H1 (cell line): ENCODE data around the gene SLC25A39. TPM values are rescaled to one million over a fixed set of nuclear protein-coding genes. Genes with fewer than 3 reads are reported as not detected.
"Not testable (repeated sequence)": the region's sequence is repeated elsewhere in the genome, so short reads cannot be mapped to it uniquely, and the experiment has no call there.

Source experiments
- CTCF ChIA-PET: fragments of 300-600 bp; sonication (Branson Sonifier 250); formaldehyde crosslinking; loops from one replicate; lab custom pipeline; 2021; ENCODE audit not compliant: partially characterized antibody; lab: Charles Lee
- POLR2A ChIA-PET: fragments of 300-600 bp; sonication (Branson Sonifier 250); formaldehyde crosslinking; loops from one replicate; lab custom pipeline; 2021; ENCODE audit warnings: inconsistent platforms; ENCODE audit not compliant: partially characterized antibody; lab: Charles Lee
- DNase-seq, 2 experiments: peaks; one replicate each; pipeline versions ENCODE4 v3.0.0 to v3.0.0-alpha.2; 2010 to 2022; ENCODE audit warnings: low spot score in 2 of 2, low read depth in 1 of 2, mixed read lengths in 1 of 2
- FAIRE-seq: peaks from 2 replicates; lab custom pipeline; 2011; peaks lifted over from hg19 to GRCh38; lab: Jason Lieb, UNC
- H2AFZ ChIP-seq: 2 replicates; pipeline ENCODE4 v1.8.1; 2012; ENCODE audit warnings: low read length, inconsistent platforms
- H2AK5ac ChIP-seq: 2 replicates; pipeline ENCODE4 v1.6.1; 2013; ENCODE audit warnings: low read depth, low read length
- H2BK120ac ChIP-seq: replicated peaks from 2 replicates; pipeline ENCODE3; 2013; ENCODE audit warnings: low read depth, low read length, inconsistent platforms
- H2BK12ac ChIP-seq: 2 replicates; pipeline ENCODE4 v1.6.1; 2013; ENCODE audit warnings: low read depth, low read length
- H2BK15ac ChIP-seq: 2 replicates; pipeline ENCODE4 v1.6.1; 2013; ENCODE audit warnings: low read length
- H2BK20ac ChIP-seq: 2 replicates; pipeline ENCODE4 v1.6.1; 2013; ENCODE audit warnings: low read length
- H2BK5ac ChIP-seq: 2 replicates; pipeline ENCODE4 v1.6.1; 2013; ENCODE audit warnings: low read depth, low read length
- H3K14ac ChIP-seq: 2 replicates; pipeline ENCODE4 v1.6.1; 2013; ENCODE audit warnings: inconsistent platforms; ENCODE audit not compliant: insufficient read length
- H3K18ac ChIP-seq: 2 replicates; pipeline ENCODE4 v1.6.1; 2013; ENCODE audit warnings: low read length; ENCODE audit errors: extremely low read depth
- H3K23ac ChIP-seq: 2 replicates; pipeline ENCODE4 v1.6.1; 2013; ENCODE audit warnings: inconsistent platforms; ENCODE audit not compliant: insufficient read length
- H3K23me2 ChIP-seq: 2 replicates; pipeline ENCODE4 v1.6.1; 2013; ENCODE audit warnings: low read depth, low read length
- H3K27ac ChIP-seq: 2 replicates; pipeline ENCODE4 v1.6.1; 2011; ENCODE audit warnings: low read depth, low read length, inconsistent platforms
- H3K27me3 ChIP-seq, 4 experiments: replicated peaks in 1 of 4; 1 replicate in 1 of 4; 2 replicates in 3 of 4; pipeline versions ENCODE4 v1.6.1 to v1.8.1; 2011 to 2013; ENCODE audit warnings: low read length in 3 of 4, mild to moderate bottlenecking in 3 of 4, inconsistent platforms in 2 of 4, mixed read lengths in 2 of 4, moderate library complexity in 1 of 4; ENCODE audit not compliant: control insufficient read depth in 3 of 4, insufficient read depth in 3 of 4; ENCODE audit errors: extremely low read depth in 1 of 4
- H3K36me3 ChIP-seq, 4 experiments: 2 replicates each; pipeline versions ENCODE4 v1.6.1 to v1.8.1; 2011 to 2013; ENCODE audit warnings: mild to moderate bottlenecking in 4 of 4, low read length in 3 of 4, moderate library complexity in 2 of 4, control low read depth in 1 of 4, inconsistent platforms in 1 of 4; ENCODE audit not compliant: insufficient read depth in 4 of 4, control insufficient read depth in 2 of 4
- H3K4ac ChIP-seq: replicated peaks from 2 replicates; pipeline ENCODE3; 2013; ENCODE audit warnings: low read length, low read depth, mixed read lengths, inconsistent platforms; ENCODE audit not compliant: insufficient read length
- H3K4me1 ChIP-seq, 4 experiments: replicated peaks in 1 of 4; 1 replicate in 1 of 4; 2 replicates in 3 of 4; pipeline versions ENCODE4 v1.6.1 to v1.8.1; 2011 to 2013; ENCODE audit warnings: low read length in 3 of 4, inconsistent platforms in 2 of 4, mixed read lengths in 1 of 4; ENCODE audit not compliant: insufficient read depth in 4 of 4, control insufficient read depth in 3 of 4
- H3K4me2 ChIP-seq, 2 experiments: 2 replicates each; pipeline versions ENCODE4 v1.6.1 to v1.8.1; 2011 to 2013; ENCODE audit warnings: low read depth in 2 of 2, low read length in 2 of 2, control low read depth in 1 of 2, inconsistent platforms in 1 of 2, mild to moderate bottlenecking in 1 of 2; ENCODE audit not compliant: insufficient read depth in 1 of 2
- H3K4me3 ChIP-seq, 4 experiments: fragments of 200-600, 300-600 bp in 1 of 4; sonication (generic), shearing (Covaris generic), sonication (Bioruptor Twin) in 1 of 4; 2 replicates each; pipeline versions ENCODE4 v1.5.1 to v1.8.1; 2011 to 2016; ENCODE audit warnings: low read length in 4 of 4, low read depth in 3 of 4, control low read depth in 2 of 4, inconsistent platforms in 2 of 4, mild to moderate bottlenecking in 2 of 4, mixed read lengths in 1 of 4, moderate library complexity in 1 of 4; ENCODE audit not compliant: insufficient read depth in 2 of 4; ENCODE audit errors: extremely low read depth in 1 of 4
- H3K56ac ChIP-seq: replicated peaks from 2 replicates; pipeline ENCODE3; 2013; ENCODE audit warnings: low read depth, mild to moderate bottlenecking, mixed read lengths, low read length, inconsistent platforms; ENCODE audit not compliant: insufficient read length
- H3K79me1 ChIP-seq: 2 replicates; pipeline ENCODE4 v1.6.1; 2013; ENCODE audit warnings: low read depth, low read length, control low read depth
- H3K79me2 ChIP-seq, 2 experiments: 2 replicates each; pipeline versions ENCODE4 v1.6.1 to v1.8.1; 2012 to 2013; ENCODE audit warnings: low read length in 2 of 2, mild to moderate bottlenecking in 2 of 2, inconsistent platforms in 1 of 2; ENCODE audit not compliant: insufficient read depth in 2 of 2, control insufficient read depth in 1 of 2
- H3K9ac ChIP-seq, 4 experiments: replicated peaks in 1 of 4; 1 replicate in 1 of 4; 2 replicates in 3 of 4; pipeline versions ENCODE4 v1.6.1 to v1.8.1; 2011 to 2013; ENCODE audit warnings: low read depth in 3 of 4, low read length in 3 of 4, control low read depth in 2 of 4, mild to moderate bottlenecking in 2 of 4, moderate library complexity in 2 of 4, inconsistent platforms in 1 of 4; ENCODE audit errors: extremely low read depth in 1 of 4
- H3K9me3 ChIP-seq, 2 experiments: 2 replicates each; pipeline versions ENCODE4 v1.6.1 to v1.8.1; 2012 to 2013; ENCODE audit warnings: mild to moderate bottlenecking in 2 of 2, moderate library complexity in 2 of 2, control low read depth in 1 of 2, inconsistent platforms in 1 of 2, low read depth in 1 of 2, low read length in 1 of 2, mixed read lengths in 1 of 2; ENCODE audit not compliant: insufficient read depth in 2 of 2
- H4K20me1 ChIP-seq, 2 experiments: replicated peaks in 1 of 2; 2 replicates each; pipeline versions ENCODE3 to v1.8.1; 2011 to 2013; ENCODE audit warnings: inconsistent platforms in 2 of 2, low read length in 2 of 2, mild to moderate bottlenecking in 1 of 2; ENCODE audit not compliant: insufficient read depth in 2 of 2, control insufficient read depth in 1 of 2
- H4K5ac ChIP-seq: 2 replicates; pipeline ENCODE4 v1.6.1; 2013; ENCODE audit warnings: low read length, low read depth, mixed read lengths, inconsistent platforms; ENCODE audit not compliant: insufficient read length
- H4K8ac ChIP-seq: 2 replicates; pipeline ENCODE4 v1.8.0; 2013; ENCODE audit warnings: mild to moderate bottlenecking, moderate library complexity, low read length, inconsistent platforms; ENCODE audit not compliant: insufficient read depth; ENCODE audit errors: extremely low read depth
- H4K91ac ChIP-seq: replicated peaks from 2 replicates; pipeline ENCODE3; 2013; ENCODE audit warnings: low read length, mixed read lengths, inconsistent platforms; ENCODE audit not compliant: insufficient read length
- WGBS, 2 experiments: shearing (Covaris generic) in 1 of 2; methylation state at CpG; one replicate each; pipeline versions ENCODE4 v1.1.6 to v1.1.7; 2013 to 2015; ENCODE audit warnings: low lambda C conversion rate in 2 of 2, mixed read lengths in 2 of 2, inconsistent platforms in 1 of 2, low coverage in 1 of 2, missing lambda C conversion rate in 1 of 2; ENCODE audit not compliant: insufficient replicate concordance in 2 of 2, insufficient coverage in 1 of 2, insufficient read length in 1 of 2; ENCODE audit errors: extremely low coverage in 1 of 2, missing lambda C conversion rate in 1 of 2; 5-methylcytosine and 5-hydroxymethylcytosine counted together
- polyA plus RNA-seq, 7 experiments: library from polyadenylated mRNA; depleted of rRNA in 3 of 7; stranded (reverse) in 5 of 7; unstranded in 2 of 7; fragments of >200 nt in 5 of 7; fragments of 200-250 nt in 2 of 7; gene quantifications; 1 replicate in 5 of 7; 2 replicates in 1 of 7; 4 replicates in 1 of 7; pipeline versions ENCODE4 v1.2.1 to v1.2.3, GENCODE V29; 2011 to 2013; ENCODE audit warnings: missing spikeins in 2 of 7, mixed read lengths in 2 of 7
- total RNA-seq: library from RNA; stranded (reverse); fragmentation: NEBNext Ultra II Directional; extraction: Animal tissue kit (Norgen Biotek cat#: 25700); gene quantifications from 2 replicates; pipeline ENCODE4 v1.2.1, GENCODE V29; 2021

The SLC25A39 gene
- total and polyA plus RNA-seq, 2 of the 8 experiments (the other 6 are each of a cell fraction or from before 2014, with no cell fraction given), result 200 to 291 TPM

DNA sequence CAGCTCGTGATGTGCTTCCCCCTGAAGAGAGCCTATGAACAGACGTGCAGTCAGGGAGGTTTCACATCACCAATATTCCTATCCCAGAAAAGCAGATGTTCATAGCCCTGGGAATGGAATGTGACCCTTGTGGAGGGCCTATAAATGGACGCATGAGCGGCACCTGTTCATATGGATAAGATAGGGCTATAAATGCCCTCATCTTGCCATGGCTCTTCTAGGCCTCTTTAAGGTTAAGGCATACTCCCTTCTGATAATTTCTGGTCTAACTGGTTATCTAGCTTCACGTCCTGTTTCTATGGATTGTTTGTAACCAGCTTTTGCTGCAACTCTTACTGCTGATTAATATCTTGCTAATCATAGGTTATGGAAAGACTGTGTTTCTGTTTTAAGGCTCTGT, 15.9 kb upstream of the SLC25A39 start:
- not testable (repeated sequence) for H3K23ac ChIP-seq, H3K23me2 ChIP-seq, H3K36me3 ChIP-seq, H3K9me3 ChIP-seq, H2BK120ac ChIP-seq, H3K9ac ChIP-seq, H2AK5ac ChIP-seq, H2AFZ ChIP-seq, H3K56ac ChIP-seq, H4K20me1 ChIP-seq, H3K14ac ChIP-seq, H2BK5ac ChIP-seq, H3K27ac ChIP-seq, H3K27me3 ChIP-seq, FAIRE-seq, H3K4me3 ChIP-seq, H4K8ac ChIP-seq, H4K5ac ChIP-seq, H3K79me2 ChIP-seq, H3K4ac ChIP-seq, DNase-seq, H2BK20ac ChIP-seq, H2BK15ac ChIP-seq, H2BK12ac ChIP-seq, H3K4me1 ChIP-seq, H3K4me2 ChIP-seq, H3K79me1 ChIP-seq, H3K18ac ChIP-seq, H4K91ac ChIP-seq
- ChIA-PET CTCF (interaction anchor here (0.6 to 3.3 kb wide), 5 partner anchors 9 to 53 kb away, joined by 3 to 33 read pairs (median 4); partner anchors contain the start of gene FAM171A2), POLR2A (interaction anchor here (2.1 kb wide), 1 partner anchor 12 kb away, joined by 7 read pairs; no protein-coding TSS in a partner anchor)
- 80% methylated on average over 5 of the region's 5 CpGs; no CpG with 5 or more reads in 1 of the 2 experiments for WGBS, 2 experiments
